WTC11 (cell line): ENCODE data around the gene SLC39A6. TPM values are rescaled to one million over a fixed set of nuclear protein-coding genes. Genes with fewer than 3 reads are reported as not detected.

ENCODE experiments used
- ATAC-seq: fragments of 200-7000 bp; cut with Tn5 transposase; 2 replicates; pipeline ENCODE4 v1.10.0; 2021; ENCODE audit warnings: mild to moderate bottlenecking, moderate library complexity
- CTCF ChIA-PET: fragments of 300-600 bp; sonication (Branson Sonifier 250); formaldehyde crosslinking; loops from one replicate; lab custom pipeline; 2021; ENCODE audit warnings: antibody characterized with exemption; lab: Charles Lee
- POLR2A ChIA-PET: fragments of 350-600 bp; sonication (Branson Sonifier 250); formaldehyde crosslinking; loops from one replicate; lab custom pipeline; 2021; ENCODE audit warnings: antibody characterized with exemption; lab: Charles Lee
- DNase-seq: peaks from one replicate; pipeline ENCODE4 v3.0.0; 2021; ENCODE audit warnings: low spot score
- H3K27ac Mint-ChIP-seq: 2 replicates; pipeline ENCODE4 v1.8.0; 2021; ENCODE audit warnings: mixed read lengths
- H3K27me3 Mint-ChIP-seq: 2 replicates; pipeline ENCODE4 v1.8.0; 2021; ENCODE audit warnings: low read depth, mild to moderate bottlenecking, moderate library complexity, mixed read lengths
- H3K36me3 Mint-ChIP-seq: 2 replicates; pipeline ENCODE4 v1.8.0; 2021; ENCODE audit warnings: mixed read lengths
- H3K4me1 Mint-ChIP-seq: 2 replicates; pipeline ENCODE4 v1.8.0; 2022; ENCODE audit warnings: mixed read lengths
- H3K4me3 Mint-ChIP-seq: 2 replicates; pipeline ENCODE4 v1.8.0; 2021; ENCODE audit warnings: mild to moderate bottlenecking, moderate library complexity, mixed read lengths
- H3K9me3 Mint-ChIP-seq: 2 replicates; pipeline ENCODE4 v1.8.0; 2021; ENCODE audit warnings: mixed read lengths
- FOXK1 ChIP-seq: sonication (generic); formaldehyde crosslinking; IDR thresholded peaks from 2 replicates; pipeline ENCODE4 v1.8.0; 2022; ENCODE audit warnings: mild to moderate bottlenecking, moderate library complexity, missing genetic modification reagents
- GRHL2 ChIP-seq: fragments of 250-450 bp; sonication (Bioruptor Pico); IDR thresholded peaks from 2 replicates; pipeline ENCODE4 v1.8.0; 2022; ENCODE audit warnings: mild to moderate bottlenecking, moderate library complexity; ENCODE audit not compliant: insufficient replicate concordance, severe bottlenecking
- JUN ChIP-seq: sonication (generic); formaldehyde crosslinking; IDR thresholded peaks from 2 replicates; pipeline ENCODE4 v1.8.0; 2023; ENCODE audit warnings: mild to moderate bottlenecking, missing genetic modification reagents
- KAT7 ChIP-seq: sonication (generic); formaldehyde crosslinking; IDR thresholded peaks from 2 replicates; pipeline ENCODE4 v1.8.1; 2023; ENCODE audit warnings: missing genetic modification reagents, mild to moderate bottlenecking, borderline replicate concordance
- NR1H2 ChIP-seq: sonication (generic); formaldehyde crosslinking; IDR thresholded peaks from 2 replicates; pipeline ENCODE4 v1.9.0; 2021; ENCODE audit warnings: mild to moderate bottlenecking, moderate library complexity, missing genetic modification reagents
- OVOL2 ChIP-seq: fragments of 250-450 bp; sonication (Bioruptor Pico); IDR thresholded peaks from 2 replicates; pipeline ENCODE4 v1.9.0; 2021; ENCODE audit warnings: mild to moderate bottlenecking, borderline replicate concordance
- SMAD3 ChIP-seq: sonication (generic); formaldehyde crosslinking; IDR thresholded peaks from 2 replicates; pipeline ENCODE4 v1.8.0; 2022; ENCODE audit warnings: missing genetic modification reagents, mild to moderate bottlenecking, borderline replicate concordance
- SOX15 ChIP-seq: fragments of 250-450 bp; sonication (Bioruptor Pico); IDR thresholded peaks from 2 replicates; pipeline ENCODE4 v1.9.0; 2021; ENCODE audit warnings: mild to moderate bottlenecking
- ZBTB43 ChIP-seq: sonication (generic); formaldehyde crosslinking; IDR thresholded peaks from 2 replicates; pipeline ENCODE4 v1.8.1; 2023; ENCODE audit warnings: mild to moderate bottlenecking, missing genetic modification reagents
- ZNF219 ChIP-seq: sonication (generic); formaldehyde crosslinking; IDR thresholded peaks from 2 replicates; pipeline ENCODE4 v1.8.0; 2023; ENCODE audit warnings: missing genetic modification reagents, mild to moderate bottlenecking, borderline replicate concordance
- ZNF317 ChIP-seq: sonication (generic); formaldehyde crosslinking; IDR thresholded peaks from 2 replicates; pipeline ENCODE4 v1.8.1; 2023; ENCODE audit warnings: low read depth, mild to moderate bottlenecking, moderate library complexity, missing genetic modification reagents, borderline replicate concordance
- ZSCAN18 ChIP-seq: fragments of 250-450 bp; sonication (Bioruptor Pico); IDR thresholded peaks from 2 replicates; pipeline ENCODE4 v2.1.2; 2022; ENCODE audit warnings: mild to moderate bottlenecking, moderate library complexity
- total RNA-seq: library from RNA; stranded (reverse); gene quantifications from 3 replicates; pipeline ENCODE4 v1.2.3, GENCODE V29; 2021
- TF ChIP-seq, protein P1 (sequence below): sonication (generic); formaldehyde crosslinking; conservative IDR thresholded peaks from 2 replicates; pipeline ENCODE4 v1.8.1; 2023; ENCODE audit warnings: mild to moderate bottlenecking, low read depth, missing genetic modification reagents, moderate library complexity
- TF ChIP-seq, protein P2 (sequence below): sonication (generic); formaldehyde crosslinking; IDR thresholded peaks from 2 replicates; pipeline ENCODE4 v1.8.0; 2022; ENCODE audit warnings: mild to moderate bottlenecking, missing genetic modification reagents
- TF ChIP-seq, protein P3 (sequence below): sonication (generic); formaldehyde crosslinking; IDR thresholded peaks from 2 replicates; pipeline ENCODE4 v1.8.0; 2023; ENCODE audit warnings: missing genetic modification reagents
- TF ChIP-seq, protein P4 (sequence below): sonication (generic); formaldehyde crosslinking; IDR thresholded peaks from 2 replicates; pipeline ENCODE4 v1.8.0; 2022; ENCODE audit warnings: mild to moderate bottlenecking, missing genetic modification reagents

Gene SLC39A6
- total RNA-seq, 1 experiment from 2014 or later, result 29.2 TPM

DNA sequence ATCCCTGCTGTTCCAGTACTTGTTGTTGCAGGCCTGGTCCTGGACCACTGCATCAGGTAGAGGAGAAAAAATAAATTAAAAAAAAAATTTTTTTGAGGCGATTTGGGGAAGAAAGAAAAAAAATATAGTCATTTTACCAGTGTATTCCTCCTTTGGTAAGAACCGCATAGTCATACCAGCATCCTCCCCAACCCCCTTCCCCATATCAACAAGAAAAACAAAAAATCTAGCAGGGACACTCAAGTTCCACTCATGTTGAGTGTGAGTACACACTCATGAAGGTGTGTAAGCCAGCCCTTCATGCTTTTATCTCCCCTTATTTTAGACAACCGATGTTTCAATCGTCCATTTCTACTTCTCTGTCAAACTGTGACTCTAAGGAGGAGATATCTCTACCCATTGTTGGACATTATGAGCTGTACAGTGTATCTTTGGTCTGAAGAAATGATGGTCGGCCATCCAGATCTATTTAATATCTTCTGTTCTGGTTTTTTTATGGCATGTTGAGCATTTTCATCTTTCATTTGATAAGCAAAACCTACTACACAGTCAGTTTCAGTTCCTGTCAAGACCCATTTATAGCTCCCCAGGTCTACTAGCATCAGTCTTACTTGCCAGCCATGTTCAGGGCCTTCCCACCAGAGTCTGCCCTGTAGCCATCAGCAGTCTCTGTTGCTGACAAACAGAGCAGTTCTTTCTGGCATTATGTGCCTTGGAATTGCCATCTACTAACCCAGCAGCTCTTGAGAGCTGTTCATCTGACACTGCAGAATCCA lies 20.6 kb upstream of the SLC39A6 start (continued):
- no peak for TF ChIP-seq SOX15 (CRISPR knock-in tag)
- TF ChIP-seq FOXK1 (CRISPR knock-in tag), result no peak
- no peak for TF ChIP-seq OVOL2 (CRISPR knock-in tag)
- TF ChIP-seq GRHL2 (CRISPR knock-in tag), result no peak
- no peak for TF ChIP-seq JUN (CRISPR knock-in tag)
- no peak for TF ChIP-seq NR1H2 (CRISPR knock-in tag)

DNA sequence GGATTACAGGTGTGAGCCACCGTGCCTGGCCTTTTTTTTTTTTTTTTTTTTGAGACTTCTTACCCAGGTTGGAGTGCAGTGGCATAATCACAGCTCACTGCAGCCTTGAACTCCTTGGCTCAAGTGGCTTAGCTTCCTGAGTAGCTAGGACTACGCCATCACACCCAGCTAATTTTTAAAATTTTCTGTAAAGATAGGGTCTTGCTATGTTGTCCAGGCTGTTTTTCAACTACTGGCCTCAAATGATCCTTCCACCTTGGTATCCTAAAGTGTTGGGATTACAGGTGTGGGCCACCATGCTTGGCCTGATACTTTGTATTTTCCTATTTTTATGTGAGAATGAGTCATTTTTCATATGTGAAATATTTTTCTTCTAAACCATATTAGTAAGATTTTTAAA lies 14.3 kb upstream of the SLC39A6 start:
- ATAC-seq (no peak), DNase-seq (no peak)
- H3K4me1 Mint-ChIP-seq, result no peaks in the 10 kb centered on the region
- ChIA-PET CTCF (interaction anchor here (0.6 kb wide), 1 partner anchor 365 kb away, joined by 3 read pairs; no protein-coding TSS in a partner anchor), POLR2A (interaction anchor here (0.6 kb wide), 1 partner anchor 686 kb away, joined by 3 read pairs; no protein-coding TSS in a partner anchor)
- H3K27ac Mint-ChIP-seq, result no peak overlapping the region
- no peaks in the 10 kb centered on the region for H3K9me3 Mint-ChIP-seq
- no peak overlapping the region for H3K4me3 Mint-ChIP-seq
- no peak for TF ChIP-seq ZSCAN18
- TF ChIP-seq, protein P1, sequence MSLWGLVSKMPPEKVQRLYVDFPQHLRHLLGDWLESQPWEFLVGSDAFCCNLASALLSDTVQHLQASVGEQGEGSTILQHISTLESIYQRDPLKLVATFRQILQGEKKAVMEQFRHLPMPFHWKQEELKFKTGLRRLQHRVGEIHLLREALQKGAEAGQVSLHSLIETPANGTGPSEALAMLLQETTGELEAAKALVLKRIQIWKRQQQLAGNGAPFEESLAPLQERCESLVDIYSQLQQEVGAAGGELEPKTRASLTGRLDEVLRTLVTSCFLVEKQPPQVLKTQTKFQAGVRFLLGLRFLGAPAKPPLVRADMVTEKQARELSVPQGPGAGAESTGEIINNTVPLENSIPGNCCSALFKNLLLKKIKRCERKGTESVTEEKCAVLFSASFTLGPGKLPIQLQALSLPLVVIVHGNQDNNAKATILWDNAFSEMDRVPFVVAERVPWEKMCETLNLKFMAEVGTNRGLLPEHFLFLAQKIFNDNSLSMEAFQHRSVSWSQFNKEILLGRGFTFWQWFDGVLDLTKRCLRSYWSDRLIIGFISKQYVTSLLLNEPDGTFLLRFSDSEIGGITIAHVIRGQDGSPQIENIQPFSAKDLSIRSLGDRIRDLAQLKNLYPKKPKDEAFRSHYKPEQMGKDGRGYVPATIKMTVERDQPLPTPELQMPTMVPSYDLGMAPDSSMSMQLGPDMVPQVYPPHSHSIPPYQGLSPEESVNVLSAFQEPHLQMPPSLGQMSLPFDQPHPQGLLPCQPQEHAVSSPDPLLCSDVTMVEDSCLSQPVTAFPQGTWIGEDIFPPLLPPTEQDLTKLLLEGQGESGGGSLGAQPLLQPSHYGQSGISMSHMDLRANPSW, result no peak
- TF ChIP-seq, protein P2, sequence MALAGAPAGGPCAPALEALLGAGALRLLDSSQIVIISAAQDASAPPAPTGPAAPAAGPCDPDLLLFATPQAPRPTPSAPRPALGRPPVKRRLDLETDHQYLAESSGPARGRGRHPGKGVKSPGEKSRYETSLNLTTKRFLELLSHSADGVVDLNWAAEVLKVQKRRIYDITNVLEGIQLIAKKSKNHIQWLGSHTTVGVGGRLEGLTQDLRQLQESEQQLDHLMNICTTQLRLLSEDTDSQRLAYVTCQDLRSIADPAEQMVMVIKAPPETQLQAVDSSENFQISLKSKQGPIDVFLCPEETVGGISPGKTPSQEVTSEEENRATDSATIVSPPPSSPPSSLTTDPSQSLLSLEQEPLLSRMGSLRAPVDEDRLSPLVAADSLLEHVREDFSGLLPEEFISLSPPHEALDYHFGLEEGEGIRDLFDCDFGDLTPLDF (CRISPR knock-in tag), result no peak
- TF ChIP-seq SMAD3 (CRISPR knock-in tag), result no peak
- TF ChIP-seq ZNF219, result no peak
- no peak for TF ChIP-seq ZNF317 (CRISPR knock-in tag)
- TF ChIP-seq, protein P3, sequence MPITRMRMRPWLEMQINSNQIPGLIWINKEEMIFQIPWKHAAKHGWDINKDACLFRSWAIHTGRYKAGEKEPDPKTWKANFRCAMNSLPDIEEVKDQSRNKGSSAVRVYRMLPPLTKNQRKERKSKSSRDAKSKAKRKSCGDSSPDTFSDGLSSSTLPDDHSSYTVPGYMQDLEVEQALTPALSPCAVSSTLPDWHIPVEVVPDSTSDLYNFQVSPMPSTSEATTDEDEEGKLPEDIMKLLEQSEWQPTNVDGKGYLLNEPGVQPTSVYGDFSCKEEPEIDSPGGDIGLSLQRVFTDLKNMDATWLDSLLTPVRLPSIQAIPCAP (CRISPR knock-in tag), result no peak
- no peak for TF ChIP-seq ZBTB43
- no peak for TF ChIP-seq KAT7 (CRISPR knock-in tag)
- TF ChIP-seq FOXK1 (CRISPR knock-in tag), result no peak
- TF ChIP-seq, protein P4, sequence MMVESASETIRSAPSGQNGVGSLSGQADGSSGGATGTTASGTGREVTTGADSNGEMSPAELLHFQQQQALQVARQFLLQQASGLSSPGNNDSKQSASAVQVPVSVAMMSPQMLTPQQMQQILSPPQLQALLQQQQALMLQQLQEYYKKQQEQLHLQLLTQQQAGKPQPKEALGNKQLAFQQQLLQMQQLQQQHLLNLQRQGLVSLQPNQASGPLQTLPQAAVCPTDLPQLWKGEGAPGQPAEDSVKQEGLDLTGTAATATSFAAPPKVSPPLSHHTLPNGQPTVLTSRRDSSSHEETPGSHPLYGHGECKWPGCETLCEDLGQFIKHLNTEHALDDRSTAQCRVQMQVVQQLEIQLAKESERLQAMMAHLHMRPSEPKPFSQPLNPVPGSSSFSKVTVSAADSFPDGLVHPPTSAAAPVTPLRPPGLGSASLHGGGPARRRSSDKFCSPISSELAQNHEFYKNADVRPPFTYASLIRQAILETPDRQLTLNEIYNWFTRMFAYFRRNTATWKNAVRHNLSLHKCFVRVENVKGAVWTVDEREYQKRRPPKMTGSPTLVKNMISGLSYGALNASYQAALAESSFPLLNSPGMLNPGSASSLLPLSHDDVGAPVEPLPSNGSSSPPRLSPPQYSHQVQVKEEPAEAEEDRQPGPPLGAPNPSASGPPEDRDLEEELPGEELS (CRISPR knock-in tag), result no peak
- H3K27me3 Mint-ChIP-seq, result no peaks in the 10 kb centered on the region
- H3K36me3 Mint-ChIP-seq, result peaks cover 81% of the 10 kb centered on the region
